Muscle of arm (tissue), 12 donors: ENCODE results near the gene FIGNL1. TPM values are rescaled to one million over a fixed set of nuclear protein-coding genes. Genes with fewer than 3 reads are reported as not detected.
A peak's percentile ranks its signal among the peaks of the same experiment; 100 is the strongest.
"Not testable (repeated sequence)": the region's sequence is repeated elsewhere in the genome, so short reads cannot be mapped to it uniquely, and the experiment has no call there.

ENCODE experiments used
- DNase-seq: peaks from one replicate; pipeline ENCODE4 v3.0.0-alpha.2; 2013
- polyA plus RNA-seq, 12 donors: library from polyadenylated mRNA; unstranded; fragments of 120-200 nt; gene quantifications; one replicate each; pipeline ENCODE4 v1.2.1, GENCODE V29; 2013; ENCODE audit not compliant: insufficient read length in 12 of 12

FIGNL1 gene
- polyA plus RNA-seq, 12 donors: 11.2 to 31.0 (median 20.0) TPM; not detected in 1

- no peak for DNase-seq
These were observed 22.3 kb upstream of the FIGNL1 start for GRCh38 chr7:50472427-50472826.

- no peak for DNase-seq
These were observed 21.8 kb upstream of the FIGNL1 start for GRCh38 chr7:50471970-50472369.

GRCh38 chr7:50470250-50471163 lies 20.4 kb upstream of the FIGNL1 start:
- DNase-seq: no peak

- no peak for DNase-seq
These were observed 19.0 kb upstream of the FIGNL1 start for GRCh38 chr7:50469181-50469580.

GRCh38 chr7:50467817-50468610 lies 17.9 kb upstream of the FIGNL1 start:
- peak; percentile 80 for DNase-seq

- DNase-seq: peak; percentile 15
These were observed 16.9 kb upstream of the FIGNL1 start for GRCh38 chr7:50466815-50467585.

GRCh38 chr7:50463035-50463434 lies 12.9 kb upstream of the FIGNL1 start:
- DNase-seq: no peak

GRCh38 chr7:50462361-50462760 lies 12.2 kb upstream of the FIGNL1 start:
- no peak for DNase-seq

GRCh38 chr7:50461695-50462094 lies 11.5 kb upstream of the FIGNL1 start:
- DNase-seq: no peak

- not testable (repeated sequence) for DNase-seq
These were observed 9.0 kb upstream of the FIGNL1 start for GRCh38 chr7:50459183-50459582.

- not testable (repeated sequence) for DNase-seq
These were observed 8.5 kb upstream of the FIGNL1 start for GRCh38 chr7:50458651-50459050.

- no peak for DNase-seq
These were observed 6.4 kb upstream of the FIGNL1 start for GRCh38 chr7:50456371-50457123.

- DNase-seq: no peak
These were observed 5.5 kb upstream of the FIGNL1 start for GRCh38 chr7:50455658-50456057.

- DNase-seq: no peak
These were observed 4.8 kb upstream of the FIGNL1 start for GRCh38 chr7:50454968-50455367.

GRCh38 chr7:50450590-50451032 lies 461 bp upstream of the FIGNL1 start:
- no peak for DNase-seq

- DNase-seq: no peak
These were observed 659 bp downstream of the FIGNL1 start for GRCh38 chr7:50449501-50449880.

- no peak for DNase-seq
These were observed 1.3 kb downstream of the FIGNL1 start for GRCh38 chr7:50448823-50449222.

- DNase-seq: no peak
These were observed 3.6 kb downstream of the FIGNL1 start for GRCh38 chr7:50446542-50446960.

- no peak for DNase-seq
These were observed 13.9 kb downstream of the FIGNL1 start for GRCh38 chr7:50436133-50436806.

GRCh38 chr7:50431722-50432305 lies 18.3 kb downstream of the FIGNL1 start:
- no peak for DNase-seq
